ENCODE measurements around the gene SLC24A5. TPM values are rescaled to one million over a fixed set of nuclear protein-coding genes. Genes with fewer than 3 reads are reported as not detected.

Gene SLC24A5
- not detected in 2 replicates for total RNA-seq (2014; rRNA removed; shearing (Covaris generic); ENCODE audit: low replicate concordance)

- H3K27me3 ChIP-seq (ENCODE audit: low read length) = no peaks in the 10 kb centered on the region
- DNase-seq = no peak
- no peak within 1 kb of the TSS for H3K4me3 ChIP-seq (ENCODE audit: low read length)
- no peaks in the 10 kb centered on the region for H4K20me1 ChIP-seq (ENCODE audit: insufficient read depth, low read depth, low read length)
- H3K27ac ChIP-seq (ENCODE audit: low read length) = no peak within 1 kb of the TSS
- H2AFZ ChIP-seq (ENCODE audit: low read length) = no peak within 1 kb of the TSS
- H3K4me2 ChIP-seq (ENCODE audit: low read depth, low read length, poor library complexity, severe bottlenecking) = peak within 1 kb of the TSS; percentile 26
- no peaks in the 10 kb centered on the region for H3K9me2 ChIP-seq (replicated peaks; ENCODE audit: insufficient read depth, low read length)
- no peaks in the 10 kb centered on the region for H3K36me3 ChIP-seq (ENCODE audit: insufficient read depth, low read length)
- H3K79me2 ChIP-seq (ENCODE audit: low read length) = no peaks in the 10 kb centered on the region
- H3K9me3 ChIP-seq (ENCODE audit: low read length) = no peaks in the 10 kb centered on the region
- H3K4me1 ChIP-seq (ENCODE audit: low read length) = peaks cover 13% of the 10 kb centered on the region
- no peak within 1 kb of the TSS for H3K9ac ChIP-seq (ENCODE audit: low read length)
These were observed at the start of gene SLC24A5 for GRCh38 chr15:48120745-48121144. TSS of gene SLC24A5 (plus strand) at chr15:48120990. CDS start at chr15:48121045, 55 bp downstream.

DNA sequence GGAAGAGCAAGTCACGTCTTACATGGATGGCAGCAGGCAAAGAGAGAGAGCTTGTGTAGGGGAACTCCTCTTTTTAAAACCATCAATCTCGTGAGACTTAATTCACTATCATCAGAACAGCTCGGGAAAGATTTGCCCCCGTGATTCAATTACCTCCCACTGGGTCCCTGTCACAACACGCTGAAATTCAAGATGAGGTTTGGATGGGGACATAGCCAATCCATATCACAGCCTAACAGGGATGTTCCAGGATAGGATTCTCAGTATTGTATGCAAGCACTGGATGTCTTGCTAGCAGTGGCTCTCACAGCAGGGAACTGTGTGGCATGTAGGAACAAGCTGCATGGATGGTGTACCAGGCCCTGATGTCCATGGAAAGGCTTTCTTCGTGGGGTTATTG lies 47.8 kb upstream of the SLC24A5 start:
- Histone ChIP-seq H3K36me3 (ENCODE audit: insufficient read depth, low read length) (no peaks in the 10 kb centered on the region), H3K9me3 (ENCODE audit: low read length) (no peaks in the 10 kb centered on the region), H4K20me1 (ENCODE audit: insufficient read depth, low read depth, low read length) (no peaks in the 10 kb centered on the region), H3K4me1 (ENCODE audit: low read length) (no peaks in the 10 kb centered on the region), H3K4me3 (ENCODE audit: low read length) (no peak overlapping the region), H3K27ac (ENCODE audit: low read length) (no peak overlapping the region), H3K4me2 (ENCODE audit: low read depth, low read length, poor library complexity, severe bottlenecking) (no peak overlapping the region), H3K79me2 (ENCODE audit: low read length) (no peaks in the 10 kb centered on the region), H2AFZ (ENCODE audit: low read length) (no peak overlapping the region), H3K27me3 (ENCODE audit: low read length) (0 out of 2 replicates have a peak, but pooled peaks cover under 1% of the 10 kb centered on the region), H3K9me2 (replicated peaks; ENCODE audit: insufficient read depth, low read length) (no peaks in the 10 kb centered on the region), H3K9ac (ENCODE audit: low read length) (no peak overlapping the region)
- DNase-seq = no peak

- Histone ChIP-seq H3K36me3 (ENCODE audit: insufficient read depth, low read length) (no peaks in the 10 kb centered on the region), H3K27me3 (ENCODE audit: low read length) (no peaks in the 10 kb centered on the region), H3K79me2 (ENCODE audit: low read length) (no peaks in the 10 kb centered on the region), H3K4me2 (ENCODE audit: low read depth, low read length, poor library complexity, severe bottlenecking) (no peak overlapping the region), H3K27ac (ENCODE audit: low read length) (no peak overlapping the region), H3K9me2 (replicated peaks; ENCODE audit: insufficient read depth, low read length) (no peaks in the 10 kb centered on the region), H4K20me1 (ENCODE audit: insufficient read depth, low read depth, low read length) (no peaks in the 10 kb centered on the region), H3K4me1 (ENCODE audit: low read length) (no peaks in the 10 kb centered on the region), H3K9ac (ENCODE audit: low read length) (no peak overlapping the region), H3K4me3 (ENCODE audit: low read length) (no peak overlapping the region), H2AFZ (ENCODE audit: low read length) (no peak overlapping the region), H3K9me3 (ENCODE audit: low read length) (no peaks in the 10 kb centered on the region)
- DNase-seq = no peak
These were observed 46.9 kb upstream of the SLC24A5 start for GRCh38 chr15:48073881-48074280.

DNA sequence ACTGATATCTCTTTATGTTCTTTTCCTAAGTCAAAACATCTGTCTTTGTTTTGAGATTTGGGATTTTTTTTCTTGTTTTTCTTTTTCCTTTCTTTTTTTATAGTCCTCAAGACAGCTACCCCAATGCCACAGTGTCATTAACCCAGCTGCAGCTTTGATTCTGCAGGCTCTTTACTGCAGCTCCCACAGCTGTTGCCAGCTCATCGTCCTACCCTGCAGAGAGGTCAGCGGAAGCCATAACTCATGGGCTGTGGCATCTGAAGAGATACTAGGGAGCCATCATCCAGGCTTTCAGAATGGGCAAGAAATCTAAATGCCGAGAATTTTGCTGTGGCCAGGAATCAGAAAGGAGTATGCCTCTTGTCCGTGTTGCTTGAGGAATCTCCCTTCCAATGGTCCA lies 44.3 kb upstream of the SLC24A5 start:
- no peak overlapping the region for H3K4me2 ChIP-seq (ENCODE audit: low read depth, low read length, poor library complexity, severe bottlenecking)
- no peak overlapping the region for H3K4me3 ChIP-seq (ENCODE audit: low read length)
- H3K27me3 ChIP-seq (ENCODE audit: low read length) = no peaks in the 10 kb centered on the region
- H3K36me3 ChIP-seq (ENCODE audit: insufficient read depth, low read length) = no peaks in the 10 kb centered on the region
- H4K20me1 ChIP-seq (ENCODE audit: insufficient read depth, low read depth, low read length) = no peaks in the 10 kb centered on the region
- no peak for DNase-seq
- H3K27ac ChIP-seq (ENCODE audit: low read length) = no peak overlapping the region
- no peaks in the 10 kb centered on the region for H3K9me2 ChIP-seq (replicated peaks; ENCODE audit: insufficient read depth, low read length)
- H3K79me2 ChIP-seq (ENCODE audit: low read length) = no peaks in the 10 kb centered on the region
- no peak overlapping the region for H2AFZ ChIP-seq (ENCODE audit: low read length)
- H3K9me3 ChIP-seq (ENCODE audit: low read length) = no peaks in the 10 kb centered on the region
- H3K9ac ChIP-seq (ENCODE audit: low read length) = no peak overlapping the region
- H3K4me1 ChIP-seq (ENCODE audit: low read length) = no peaks in the 10 kb centered on the region

DNA sequence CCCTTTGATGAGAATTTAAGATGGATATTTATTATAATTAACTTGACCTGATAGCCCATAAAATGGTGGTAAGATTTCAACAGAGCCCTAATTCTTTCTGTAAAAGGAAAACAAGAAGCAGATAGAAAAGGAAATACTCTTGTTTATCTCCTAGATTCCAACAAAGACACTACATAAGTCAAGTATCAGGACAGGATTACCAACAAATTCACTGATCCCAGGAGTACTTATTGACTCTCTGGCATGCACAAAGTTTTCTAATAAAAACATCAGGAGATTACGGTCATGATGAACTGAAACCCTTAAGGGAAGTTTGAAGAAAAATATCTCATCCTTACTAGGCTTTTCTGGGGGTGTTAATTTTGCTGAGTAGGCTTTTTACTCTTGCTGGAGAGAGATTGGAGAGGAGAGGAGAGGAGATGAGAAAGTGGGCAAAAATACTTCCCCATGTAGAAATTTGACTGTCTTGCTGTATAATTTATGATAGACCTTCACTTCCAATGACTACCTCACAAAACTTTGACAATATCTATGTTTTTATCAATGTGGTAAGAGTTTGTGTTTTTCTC lies 43.1 kb upstream of the SLC24A5 start:
- no peaks in the 10 kb centered on the region for H3K4me1 ChIP-seq (ENCODE audit: low read length)
- H3K27me3 ChIP-seq (ENCODE audit: low read length) = no peaks in the 10 kb centered on the region
- no peaks in the 10 kb centered on the region for H3K9me2 ChIP-seq (replicated peaks; ENCODE audit: insufficient read depth, low read length)
- H3K79me2 ChIP-seq (ENCODE audit: low read length) = no peaks in the 10 kb centered on the region
- no peak for DNase-seq
- H2AFZ ChIP-seq (ENCODE audit: low read length) = no peak overlapping the region
- no peak overlapping the region for H3K9ac ChIP-seq (ENCODE audit: low read length)
- no peak overlapping the region for H3K4me2 ChIP-seq (ENCODE audit: low read depth, low read length, poor library complexity, severe bottlenecking)
- H3K36me3 ChIP-seq (ENCODE audit: insufficient read depth, low read length) = no peaks in the 10 kb centered on the region
- H3K27ac ChIP-seq (ENCODE audit: low read length) = no peak overlapping the region
- H4K20me1 ChIP-seq (ENCODE audit: insufficient read depth, low read depth, low read length) = no peaks in the 10 kb centered on the region
- no peaks in the 10 kb centered on the region for H3K9me3 ChIP-seq (ENCODE audit: low read length)
- H3K4me3 ChIP-seq (ENCODE audit: low read length) = no peak overlapping the region

DNA sequence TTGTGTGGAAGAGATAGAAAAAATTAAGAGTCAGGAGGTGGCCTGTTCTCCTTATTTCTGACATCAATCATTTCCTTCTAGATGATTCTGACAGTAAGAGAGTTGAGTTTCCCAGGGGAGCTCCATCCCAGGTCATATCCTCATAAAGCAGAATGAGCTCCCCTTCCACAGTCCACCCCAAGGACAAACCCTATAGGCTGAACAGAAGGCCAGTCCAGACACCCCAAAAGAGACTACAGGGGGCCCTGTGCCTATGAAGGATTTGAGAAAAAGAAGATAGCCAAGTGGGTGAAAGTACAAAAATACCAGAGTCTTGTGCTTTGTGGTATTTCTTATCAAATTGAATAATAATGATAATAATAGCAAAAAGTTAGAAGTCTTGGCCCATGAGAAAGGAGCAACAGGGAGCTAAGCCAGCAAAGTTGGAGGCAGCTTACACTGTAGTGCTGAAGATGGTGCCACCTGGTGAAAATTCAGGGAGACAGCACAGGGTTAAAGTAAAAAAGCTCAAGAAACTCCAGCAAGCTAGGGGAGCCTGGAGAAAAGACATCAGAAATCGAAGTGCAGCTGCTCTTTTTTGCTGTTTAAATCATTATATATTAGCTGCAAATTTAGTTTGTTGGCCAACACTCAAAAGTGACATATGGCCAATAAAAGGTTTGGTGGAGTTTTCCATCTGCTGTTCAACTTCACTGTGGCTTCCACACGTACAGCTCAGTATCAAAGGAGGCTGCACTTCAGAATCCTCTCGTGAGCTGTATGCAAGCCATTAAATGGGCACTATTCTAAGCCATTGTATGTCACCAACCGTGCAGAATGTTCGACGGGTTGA lies 35.8 kb upstream of the SLC24A5 start:
- no peak overlapping the region for H3K4me3 ChIP-seq (ENCODE audit: low read length)
- H2AFZ ChIP-seq (ENCODE audit: low read length) = no peak overlapping the region
- no peaks in the 10 kb centered on the region for H3K27me3 ChIP-seq (ENCODE audit: low read length)
- H3K36me3 ChIP-seq (ENCODE audit: insufficient read depth, low read length) = no peaks in the 10 kb centered on the region
- DNase-seq = peak; percentile 59
- H3K4me2 ChIP-seq (ENCODE audit: low read depth, low read length, poor library complexity, severe bottlenecking) = no peak overlapping the region
- H3K9ac ChIP-seq (ENCODE audit: low read length) = no peak overlapping the region
- H3K79me2 ChIP-seq (ENCODE audit: low read length) = no peaks in the 10 kb centered on the region
- no peaks in the 10 kb centered on the region for H4K20me1 ChIP-seq (ENCODE audit: insufficient read depth, low read depth, low read length)
- no peak overlapping the region for H3K27ac ChIP-seq (ENCODE audit: low read length)
- H3K9me3 ChIP-seq (ENCODE audit: low read length) = no peaks in the 10 kb centered on the region
- H3K9me2 ChIP-seq (replicated peaks; ENCODE audit: insufficient read depth, low read length) = no peaks in the 10 kb centered on the region
- no peaks in the 10 kb centered on the region for H3K4me1 ChIP-seq (ENCODE audit: low read length)

GRCh38 chr15:48085591-48085930 lies 35.2 kb upstream of the SLC24A5 start:
- no peak for DNase-seq
- H3K4me3 ChIP-seq (ENCODE audit: low read length) = no peak overlapping the region
- H3K27ac ChIP-seq (ENCODE audit: low read length) = no peak overlapping the region
- no peaks in the 10 kb centered on the region for H3K79me2 ChIP-seq (ENCODE audit: low read length)
- no peak overlapping the region for H3K4me2 ChIP-seq (ENCODE audit: low read depth, low read length, poor library complexity, severe bottlenecking)
- H3K9me2 ChIP-seq (replicated peaks; ENCODE audit: insufficient read depth, low read length) = no peaks in the 10 kb centered on the region
- no peaks in the 10 kb centered on the region for H3K36me3 ChIP-seq (ENCODE audit: insufficient read depth, low read length)
- H3K9ac ChIP-seq (ENCODE audit: low read length) = no peak overlapping the region
- H3K27me3 ChIP-seq (ENCODE audit: low read length) = no peaks in the 10 kb centered on the region
- no peaks in the 10 kb centered on the region for H4K20me1 ChIP-seq (ENCODE audit: insufficient read depth, low read depth, low read length)
- H3K4me1 ChIP-seq (ENCODE audit: low read length) = no peaks in the 10 kb centered on the region
- H3K9me3 ChIP-seq (ENCODE audit: low read length) = no peaks in the 10 kb centered on the region
- no peak overlapping the region for H2AFZ ChIP-seq (ENCODE audit: low read length)

GRCh38 chr15:48086133-48086532 lies 34.7 kb upstream of the SLC24A5 start:
- H4K20me1 ChIP-seq (ENCODE audit: insufficient read depth, low read depth, low read length) = no peaks in the 10 kb centered on the region
- H3K9me3 ChIP-seq (ENCODE audit: low read length) = no peaks in the 10 kb centered on the region
- no peaks in the 10 kb centered on the region for H3K4me1 ChIP-seq (ENCODE audit: low read length)
- H3K4me2 ChIP-seq (ENCODE audit: low read depth, low read length, poor library complexity, severe bottlenecking) = no peak overlapping the region
- no peak overlapping the region for H3K27ac ChIP-seq (ENCODE audit: low read length)
- H3K27me3 ChIP-seq (ENCODE audit: low read length) = no peaks in the 10 kb centered on the region
- no peak overlapping the region for H3K4me3 ChIP-seq (ENCODE audit: low read length)
- H3K9me2 ChIP-seq (replicated peaks; ENCODE audit: insufficient read depth, low read length) = no peaks in the 10 kb centered on the region
- no peaks in the 10 kb centered on the region for H3K36me3 ChIP-seq (ENCODE audit: insufficient read depth, low read length)
- H3K79me2 ChIP-seq (ENCODE audit: low read length) = no peaks in the 10 kb centered on the region
- H2AFZ ChIP-seq (ENCODE audit: low read length) = no peak overlapping the region
- DNase-seq = no peak
- H3K9ac ChIP-seq (ENCODE audit: low read length) = no peak overlapping the region
